NOMO-1 treated with dmso at 0.1 percent for 144 hours (cell line): ENCODE data around the gene BANK1.

Experiments used
- DNase-seq: peaks from one replicate; lab custom pipeline; 2025; ENCODE audit not compliant: unreplicated experiment; lab: John Stamatoyannopoulos, UW

BANK1 gene

DNA sequence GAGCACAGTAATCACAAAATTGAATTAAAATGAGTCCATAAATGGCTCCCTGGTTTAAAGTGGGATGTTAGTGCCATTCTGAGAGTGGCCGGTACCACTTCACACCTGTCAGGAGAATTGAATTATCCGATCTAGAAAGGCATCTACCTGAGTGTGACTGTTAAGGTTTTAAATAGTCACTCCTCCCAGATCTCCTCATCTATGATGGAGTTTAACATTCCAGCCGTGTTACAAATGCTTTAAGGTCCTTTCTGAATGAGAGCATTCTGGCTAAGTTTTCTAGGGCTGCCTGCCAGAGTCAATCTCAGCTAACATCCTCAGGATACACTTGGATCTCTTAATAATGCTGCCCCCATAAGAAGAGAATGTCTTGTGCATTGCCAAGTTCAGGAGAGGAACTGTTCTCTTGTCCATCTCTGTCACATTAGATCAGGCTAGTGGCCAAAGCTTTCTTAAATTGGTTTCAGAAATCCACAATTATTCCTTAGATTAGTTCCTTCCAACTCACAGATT, 323.6 kb downstream of the BANK1 start:
- DNase-seq, result no peak

DNA sequence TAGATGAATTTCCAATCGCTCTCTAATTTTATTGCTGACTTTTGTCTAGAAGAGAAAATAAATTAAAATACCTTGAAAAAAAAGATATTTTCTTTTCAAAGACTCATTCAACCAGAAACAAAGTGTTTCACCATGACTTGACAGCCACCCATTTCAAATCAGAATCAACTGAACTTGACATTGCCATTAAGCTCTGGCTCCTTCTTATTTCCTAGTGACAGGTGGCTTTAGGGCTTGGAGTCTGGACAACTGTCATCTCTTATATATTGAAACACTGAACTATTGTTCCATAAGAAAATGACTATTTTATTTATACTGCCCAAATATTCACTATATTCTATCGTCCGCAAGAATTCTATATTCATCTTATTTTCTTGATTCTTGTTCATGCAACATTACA, 325.6 kb downstream of the BANK1 start:
- no peak for DNase-seq

DNA sequence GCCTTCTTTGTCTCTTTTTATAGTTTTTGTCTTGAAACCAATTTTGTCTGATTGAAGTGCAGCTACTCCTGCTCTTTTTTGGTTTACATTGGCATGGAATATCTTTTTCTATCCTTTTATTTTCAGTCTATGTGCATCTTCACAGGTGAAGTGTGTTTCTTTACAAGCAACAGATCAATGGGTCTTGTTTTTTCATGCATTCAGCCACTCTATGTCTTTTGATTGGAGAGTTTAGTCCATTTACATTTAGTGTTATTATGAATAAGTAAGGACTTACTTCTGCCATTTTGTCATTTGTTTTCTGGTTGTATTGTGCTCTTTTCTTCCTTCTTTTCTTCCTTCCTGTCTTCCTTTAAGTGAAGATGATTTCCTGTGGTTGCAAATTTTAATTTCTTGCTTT, 330.3 kb downstream of the BANK1 start:
- no peak for DNase-seq
